ENCODE results near the gene EXOC3.
"Not testable (repeated sequence)": the region's sequence is repeated elsewhere in the genome, so short reads cannot be mapped to it uniquely, and the experiment has no call there.

EXOC3 gene

GRCh38 chr5:407051-407450 lies 35.9 kb upstream of the EXOC3 start:
- no peak for DNase-seq (ENCODE audit: low read depth in 2 of 2)

DNA sequence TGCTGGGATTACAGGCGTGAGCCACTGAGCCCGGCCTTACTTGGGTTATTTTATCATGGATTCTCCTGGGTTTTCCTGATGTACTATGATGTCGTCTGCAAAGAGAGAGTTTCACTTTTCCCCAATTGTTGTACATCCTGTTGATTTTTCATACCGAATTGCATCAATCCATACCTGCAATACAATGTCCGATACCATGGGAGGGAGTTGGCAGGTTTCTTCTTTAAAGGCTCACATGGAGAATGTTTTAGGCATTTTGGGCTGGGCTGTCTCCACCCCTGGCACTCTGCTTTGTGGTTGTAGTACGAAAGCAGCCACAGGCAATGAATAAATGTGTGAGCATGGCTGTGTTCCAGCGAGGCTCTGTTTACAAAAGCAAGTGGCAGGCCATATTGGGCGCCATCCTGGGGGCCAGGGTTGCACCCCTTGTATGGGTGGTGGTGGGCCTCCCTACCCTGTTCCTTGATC lies 35.1 kb upstream of the EXOC3 start:
- DNase-seq (ENCODE audit: low read depth in 2 of 2): no peak

- no peak for DNase-seq (ENCODE audit: low read depth in 2 of 2)
These were observed 32.0 kb upstream of the EXOC3 start for GRCh38 chr5:410911-411517.

DNA sequence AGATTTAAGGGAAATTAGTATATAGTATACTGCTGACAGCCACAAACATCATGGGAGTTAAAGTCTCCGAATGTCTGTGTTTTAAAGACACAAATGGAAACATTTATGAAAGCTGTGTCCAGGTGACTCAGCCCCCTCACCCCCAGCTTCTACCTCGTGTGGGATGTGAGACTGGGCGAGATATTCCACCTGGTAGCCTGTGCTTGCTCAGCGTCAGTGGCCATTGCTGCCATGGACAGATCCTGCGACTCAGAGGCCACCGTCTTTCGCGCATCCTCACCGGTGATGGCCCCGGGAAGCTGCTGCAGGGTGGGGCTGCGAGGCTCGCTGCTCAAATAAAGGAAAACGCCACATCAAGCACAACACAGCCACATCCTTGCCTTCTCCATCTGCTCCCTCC lies 31.2 kb upstream of the EXOC3 start:
- no peak for DNase-seq (ENCODE audit: low read depth in 2 of 2)

GRCh38 chr5:414991-415927 lies 27.7 kb upstream of the EXOC3 start:
- DNase-seq (ENCODE audit: low read depth in 2 of 2): not testable (repeated sequence)

- no peak for DNase-seq (ENCODE audit: low read depth in 2 of 2)
These were observed 26.9 kb upstream of the EXOC3 start for GRCh38 chr5:415928-416635.

DNA sequence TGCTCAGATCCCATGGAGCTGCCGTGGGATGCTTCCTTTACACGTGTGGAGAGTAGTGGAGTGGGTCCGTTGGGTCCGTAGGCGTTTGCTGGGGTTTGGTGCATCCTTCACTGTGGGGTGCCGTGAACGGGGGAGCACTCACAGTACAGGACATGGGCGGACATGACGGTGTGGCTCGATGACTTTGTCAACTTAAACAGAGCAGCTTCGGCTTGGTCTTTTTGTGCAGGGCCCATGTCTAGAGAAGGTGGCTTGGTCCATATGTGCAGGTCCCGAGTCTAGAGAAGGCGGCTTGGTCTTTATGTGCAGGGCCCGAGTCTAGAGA lies 26.4 kb upstream of the EXOC3 start:
- DNase-seq (ENCODE audit: low read depth in 2 of 2): no peak

DNA sequence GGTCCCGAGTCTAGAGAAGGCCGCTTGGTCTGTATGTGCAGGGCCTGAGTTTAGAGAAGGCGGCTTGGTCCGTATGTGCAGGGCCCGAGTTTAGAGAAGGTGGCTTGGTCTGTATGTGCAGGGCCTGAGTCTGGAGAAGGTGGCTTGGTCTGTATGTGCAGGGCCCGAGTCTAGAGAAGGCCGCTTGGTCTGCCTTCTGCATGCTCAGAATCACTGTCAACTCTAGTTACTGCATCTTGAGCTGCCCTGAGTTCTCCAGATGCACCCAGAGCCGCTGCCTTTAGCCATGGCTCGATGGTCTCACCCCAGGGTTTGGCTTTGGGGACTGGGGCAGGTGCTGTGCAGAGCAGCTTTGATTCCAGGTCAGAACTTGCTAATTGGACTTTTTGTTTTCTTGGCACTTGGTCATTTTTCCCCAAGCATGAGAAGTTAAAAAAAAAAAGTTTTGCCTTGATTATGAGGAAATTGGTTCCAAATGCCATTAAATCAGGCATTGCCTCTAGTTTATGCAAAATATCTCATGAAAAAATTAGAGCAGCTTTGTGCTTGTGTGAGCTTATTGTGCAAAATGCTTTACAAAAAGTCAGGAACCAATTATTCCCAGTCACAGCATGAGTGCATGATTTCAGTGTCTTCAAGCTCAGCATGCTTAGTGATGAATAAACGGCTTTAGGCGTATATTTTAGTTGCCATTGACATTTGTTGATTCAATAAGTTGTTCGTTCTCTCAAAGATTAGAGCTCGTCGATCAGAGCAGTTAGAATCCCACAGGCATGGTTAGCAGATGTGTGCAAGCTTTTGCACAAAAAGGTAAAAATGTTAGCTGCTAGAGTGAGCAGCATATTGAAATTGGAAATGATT lies 25.4 kb upstream of the EXOC3 start:
- no peak for DNase-seq (ENCODE audit: low read depth in 2 of 2)

- no peak for DNase-seq (ENCODE audit: low read depth in 2 of 2)
These were observed 24.5 kb upstream of the EXOC3 start for GRCh38 chr5:418162-419121.

DNA sequence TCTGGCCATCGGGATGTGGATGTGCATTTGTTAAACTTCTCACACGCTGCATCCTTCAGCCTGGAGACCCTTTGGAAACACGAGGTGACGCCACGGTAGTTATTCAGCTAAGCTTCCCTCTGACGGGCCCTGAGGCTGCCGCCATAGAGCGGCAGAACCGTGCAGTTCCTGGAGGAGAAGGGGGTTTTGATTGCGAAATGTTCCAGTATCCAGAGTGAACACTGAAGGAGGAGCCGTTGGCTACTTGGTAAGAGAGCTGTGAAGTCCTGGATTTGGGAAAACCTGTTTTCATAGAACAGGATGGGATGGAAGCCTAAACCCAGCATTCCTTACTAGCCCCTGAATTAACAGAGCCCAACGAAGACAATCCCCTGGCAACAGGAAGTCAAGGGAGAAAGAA lies 23.0 kb upstream of the EXOC3 start:
- no peak for DNase-seq (ENCODE audit: low read depth in 2 of 2)

DNA sequence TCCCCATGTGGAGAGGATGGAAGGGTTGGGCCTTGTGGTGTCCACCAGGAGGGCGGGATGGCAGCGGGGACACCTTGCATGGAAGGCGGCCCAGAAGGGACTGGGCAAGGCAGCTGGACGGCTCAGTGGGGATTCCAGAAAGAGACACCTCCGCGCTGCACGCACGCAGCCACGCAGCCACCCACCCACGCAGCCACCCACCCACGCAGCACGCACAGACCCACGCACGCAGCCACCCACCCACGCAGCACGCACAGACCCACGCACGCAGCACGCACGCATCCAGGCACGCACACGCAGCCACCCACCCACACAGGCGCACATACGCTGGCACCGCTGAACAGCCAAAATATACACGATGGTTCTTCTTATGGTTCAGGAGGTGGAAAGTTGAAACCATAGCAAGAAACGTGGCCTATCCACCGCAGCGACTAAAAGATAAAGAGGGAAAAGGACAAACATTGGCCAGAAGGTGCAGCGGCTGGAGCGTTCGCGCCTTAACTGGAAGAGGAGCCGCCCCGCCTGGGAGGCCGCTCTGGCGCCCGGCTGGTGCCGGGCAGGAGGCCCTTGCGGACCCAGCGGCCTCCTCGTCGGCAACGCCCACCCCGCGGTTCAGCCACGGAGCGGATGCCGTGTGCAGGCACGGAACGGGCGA lies 22.2 kb upstream of the EXOC3 start:
- no peak for DNase-seq (ENCODE audit: low read depth in 2 of 2)

DNA sequence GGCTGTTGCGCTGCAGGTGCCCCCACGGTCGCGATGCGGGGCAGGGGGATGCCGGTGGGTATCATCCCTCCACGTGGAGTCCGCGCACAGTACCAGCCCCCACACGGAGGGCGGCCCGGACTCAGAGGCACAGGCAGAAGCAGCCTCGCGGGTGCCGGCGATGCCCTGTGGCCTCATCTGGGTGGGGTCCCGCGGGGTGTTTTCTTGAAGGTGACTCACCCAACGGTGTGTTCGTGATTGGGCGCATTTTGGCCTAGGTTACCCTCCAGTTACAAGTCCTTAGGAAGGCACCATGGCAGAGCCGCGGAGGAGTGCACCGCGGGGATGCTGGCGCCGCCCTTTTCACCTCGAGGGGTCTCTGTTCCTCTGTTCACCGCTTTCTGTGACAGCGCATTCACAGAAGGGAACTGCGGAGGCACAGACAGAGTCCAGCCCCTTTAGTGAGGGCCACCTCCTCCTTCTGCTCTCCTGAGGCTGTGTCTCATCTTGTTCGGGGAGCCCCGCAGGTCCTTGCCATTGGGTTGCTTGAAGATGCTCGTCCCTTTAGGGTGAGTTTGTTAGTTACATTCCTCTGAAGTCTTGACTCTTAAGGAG lies 21.6 kb upstream of the EXOC3 start:
- DNase-seq (ENCODE audit: low read depth in 2 of 2): no peak

- DNase-seq (ENCODE audit: low read depth in 2 of 2): no peak
These were observed 21.1 kb upstream of the EXOC3 start for GRCh38 chr5:421901-422300.

DNA sequence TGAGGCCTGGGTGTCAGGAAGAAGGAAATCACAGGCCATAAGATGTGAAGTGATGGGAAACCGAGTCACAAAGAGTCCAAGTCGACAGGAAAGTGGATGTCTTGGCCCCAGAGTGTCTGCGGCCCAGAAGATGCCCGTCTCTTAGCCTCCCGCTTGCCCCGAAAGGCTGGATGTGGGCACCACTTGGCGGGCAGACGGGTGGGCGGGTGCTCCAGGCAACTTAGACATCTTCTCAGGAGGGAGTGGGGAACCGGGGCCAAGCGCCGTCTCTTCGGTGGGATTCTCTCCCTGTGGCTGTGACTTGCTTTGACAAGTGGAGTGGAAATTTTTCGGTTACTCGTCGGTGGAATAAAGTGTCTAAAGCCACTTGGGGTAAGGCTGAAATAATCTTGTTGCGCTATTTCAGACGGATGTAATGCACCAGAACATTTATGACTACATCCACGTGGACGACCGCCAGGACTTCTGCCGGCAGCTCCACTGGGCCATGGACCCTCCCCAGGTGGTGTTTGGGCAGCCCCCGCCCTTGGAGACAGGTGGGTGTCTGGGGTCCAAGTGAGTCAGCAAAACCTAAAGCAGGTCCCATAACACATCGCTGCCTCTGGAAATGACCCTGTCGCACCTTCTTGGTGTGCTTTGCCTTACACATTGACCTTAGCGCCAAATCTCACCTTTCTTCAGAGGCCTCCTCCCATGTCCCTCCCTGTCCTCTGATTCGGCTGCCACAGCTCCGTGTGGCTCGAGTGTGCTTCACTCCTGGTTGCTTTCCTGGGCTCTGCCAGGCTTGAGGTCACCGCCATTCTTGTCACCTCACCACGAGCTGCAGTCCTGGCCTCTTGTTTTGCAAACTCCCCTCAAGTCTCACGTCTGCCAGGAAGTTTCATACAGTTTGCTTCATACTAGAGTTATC lies 20.4 kb upstream of the EXOC3 start:
- DNase-seq (ENCODE audit: low read depth in 2 of 2): no peak

- DNase-seq (ENCODE audit: low read depth in 2 of 2): no peak
These were observed 19.8 kb upstream of the EXOC3 start for GRCh38 chr5:423233-423565.

DNA sequence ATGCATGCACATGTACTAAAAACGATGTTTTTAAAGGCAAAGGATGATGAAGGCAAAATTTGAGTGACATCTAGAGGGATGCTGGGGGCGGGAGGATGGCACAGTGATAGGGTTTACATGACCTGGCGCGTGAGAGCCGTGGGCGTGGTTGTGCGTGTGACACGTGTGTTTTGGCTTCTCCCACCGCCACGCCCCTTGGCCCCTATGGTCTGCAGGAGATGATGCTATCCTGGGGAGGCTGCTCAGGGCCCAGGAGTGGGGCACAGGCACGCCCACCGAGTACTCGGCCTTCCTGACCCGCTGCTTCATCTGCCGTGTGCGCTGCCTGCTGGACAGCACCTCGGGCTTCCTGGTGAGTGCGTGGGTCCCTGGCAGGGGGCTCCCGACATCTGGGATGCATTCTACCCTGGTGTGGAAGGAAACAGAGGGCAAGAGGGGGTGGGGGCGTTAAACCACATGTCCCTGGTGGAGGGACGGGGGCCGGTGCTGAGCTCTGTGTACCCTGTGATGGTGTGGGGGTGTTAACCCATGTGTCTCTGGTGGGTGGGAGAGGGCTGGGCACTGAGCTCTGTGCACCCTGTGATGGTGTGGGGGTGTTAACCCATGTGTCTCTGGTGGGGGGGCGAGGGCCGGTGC lies 19.2 kb upstream of the EXOC3 start:
- DNase-seq (ENCODE audit: low read depth in 2 of 2): no peak

DNA sequence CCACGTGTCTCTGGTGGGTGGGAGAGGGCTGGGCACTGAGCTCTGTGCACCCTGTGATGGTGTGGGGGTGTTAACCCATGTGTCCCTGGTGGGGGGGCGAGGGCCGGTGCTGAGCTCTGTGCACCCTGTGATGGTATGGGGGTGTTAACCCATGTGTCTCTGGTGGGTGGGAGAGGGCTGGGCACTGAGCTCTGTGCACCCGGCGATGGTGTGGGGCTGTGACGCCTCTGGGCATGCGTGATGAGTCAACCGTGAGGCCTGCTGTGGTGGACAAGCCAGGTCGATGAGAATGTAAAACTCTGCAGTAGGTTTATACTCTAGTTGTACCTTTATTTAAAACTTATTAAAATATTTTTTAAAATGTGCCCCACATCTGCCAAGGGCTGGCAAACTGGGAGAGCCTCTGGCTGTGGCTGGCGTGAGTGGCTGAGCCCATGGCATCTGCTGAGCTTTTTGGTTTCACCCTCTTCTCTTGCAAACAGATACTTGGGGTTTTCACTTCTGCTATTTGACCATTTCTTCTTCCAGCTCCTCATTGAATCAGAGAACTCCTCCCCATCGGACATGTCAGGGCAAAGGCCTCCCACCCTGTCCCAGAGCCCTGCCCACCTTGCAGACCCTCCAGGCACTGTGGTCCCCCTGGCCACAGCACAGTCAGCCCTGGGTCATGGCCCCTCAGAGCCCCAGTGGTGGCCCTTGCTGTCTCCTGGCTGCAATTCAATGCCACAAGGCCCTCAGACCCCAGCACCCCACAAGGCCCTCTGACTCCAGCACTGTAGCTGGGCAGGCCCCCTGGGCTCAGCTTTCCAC lies 18.5 kb upstream of the EXOC3 start:
- no peak for DNase-seq (ENCODE audit: low read depth in 2 of 2)

All from stimulated activated CD4-positive, alpha-beta T cell treated with anti-CD3 and anti-CD28 coated beads, Interleukin-1b, Interleukin-23, amount 100 ng/mL, for 4 hours (primary cell).